ENCODE results near the gene BTBD9.

GRCh38 chr6:38272222-38272621 lies 367.5 kb downstream of the BTBD9 start:
- TF ChIP-seq CTCF (optimal IDR thresholded peaks at IDR 0.05 in 1 of 3, IDR thresholded peaks at IDR 0.05 in 1 of 3, conservative IDR thresholded peaks at IDR 0.05 in 1 of 3; ENCODE audit: extremely low read depth in 1 of 3, insufficient read depth in 2 of 3, low read length in 3 of 3) (no peak), EZH2 (IDR thresholded peaks at IDR 0.05; ENCODE audit: low read length) (no peak)
